PC-9 (cell line): Measurements from ENCODE around the gene ZNF691. TPM values are rescaled to one million over a fixed set of nuclear protein-coding genes. Genes with fewer than 3 reads are reported as not detected.

Source experiments
- BruUV-seq: library from RNA; stranded (reverse); fragments of 400-500 nt; replicated peaks from 2 replicates; lab custom pipeline; 2021; lab: Mats Ljungman, UMichigan
- CTCF ChIA-PET: fragments of 300-600 bp; sonication (Branson Sonifier 250); formaldehyde crosslinking; loops from one replicate; lab custom pipeline; 2022; ENCODE audit warnings: antibody characterized with exemption; lab: Charles Lee
- POLR2A ChIA-PET: fragments of 300-600 bp; sonication (Branson Sonifier 250); formaldehyde crosslinking; loops from one replicate; lab custom pipeline; 2022; ENCODE audit warnings: antibody characterized with exemption; ENCODE audit not compliant: unreplicated experiment; lab: Charles Lee
- DNase-seq, 2 experiments: peaks; one replicate each; pipeline versions ENCODE4 v3.0.0 to v3.0.0-alpha.2; 2015 to 2022; ENCODE audit warnings: mixed read lengths in 1 of 2
- H2AFZ ChIP-seq: fragments of 200-600 bp; sonication (generic); 2 replicates; pipeline ENCODE4 v1.8.1; 2017; ENCODE audit warnings: antibody characterized with exemption
- H3F3A ChIP-seq: fragments of 200-600 bp; sonication (generic); 2 replicates; pipeline ENCODE4 v1.8.1; 2017; ENCODE audit warnings: antibody characterized with exemption, mild to moderate bottlenecking, low read depth; ENCODE audit not compliant: insufficient read depth
- H3K27ac ChIP-seq: fragments of 200-600 bp; sonication (generic); 2 replicates; pipeline ENCODE4 v1.6.1; 2016; ENCODE audit warnings: mixed run types
- H3K27me3 ChIP-seq: fragments of 200-600 bp; sonication (generic); 2 replicates; pipeline ENCODE4 v1.6.1; 2016; ENCODE audit warnings: low read depth, mixed run types; ENCODE audit not compliant: insufficient read depth
- H3K36me3 ChIP-seq: fragments of 200-600 bp; sonication (generic); 2 replicates; pipeline ENCODE4 v1.6.1; 2016; ENCODE audit warnings: low read depth, mixed run types
- H3K4me1 ChIP-seq: fragments of 200-600 bp; sonication (generic); replicated peaks from 2 replicates; pipeline ENCODE4 v1.6.1; 2016; ENCODE audit warnings: mixed run types; ENCODE audit not compliant: insufficient read depth
- H3K4me2 ChIP-seq: fragments of 200-600 bp; sonication (generic); 2 replicates; pipeline ENCODE4 v1.6.1; 2017; ENCODE audit warnings: mixed run types
- H3K4me3 ChIP-seq: fragments of 200-600 bp; sonication (generic); 2 replicates; pipeline ENCODE4 v1.6.1; 2016; ENCODE audit warnings: mixed run types
- H3K79me2 ChIP-seq: fragments of 200-600 bp; sonication (generic); 2 replicates; pipeline ENCODE4 v1.6.1; 2017; ENCODE audit warnings: low read depth, mixed run types
- H3K9me2 ChIP-seq: fragments of 200-600 bp; sonication (generic); 2 replicates; pipeline ENCODE4 v1.8.1; 2017; ENCODE audit warnings: mild to moderate bottlenecking; ENCODE audit not compliant: insufficient read depth
- H3K9me3 ChIP-seq: fragments of 200-600 bp; sonication (generic); 2 replicates; pipeline ENCODE4 v1.8.1; 2016; ENCODE audit warnings: low read depth; ENCODE audit not compliant: insufficient read depth
- H4K20me1 ChIP-seq: fragments of 200-600 bp; sonication (generic); 2 replicates; pipeline ENCODE4 v1.8.1; 2017; ENCODE audit not compliant: insufficient read depth
- CTCF ChIP-seq: fragments of 200-600 bp; sonication (generic); conservative IDR thresholded peaks from 2 replicates; pipeline ENCODE4 v1.6.1; 2017; ENCODE audit warnings: mixed run types, antibody characterized with exemption, mild to moderate bottlenecking, moderate library complexity
- EZH2 ChIP-seq: fragments of 200-600 bp; sonication (generic); IDR thresholded peaks from 2 replicates; pipeline ENCODE4 v1.8.0; 2017; ENCODE audit warnings: antibody characterized with exemption, low read depth
- intact Hi-C: fragments of 100-400 bp; cut with micrococcal nuclease; formaldehyde crosslinking; loops from one replicate; pipeline ENCODE4 v1.10.0; 2022; ENCODE audit not compliant: unreplicated experiment
- total RNA-seq: library from RNA; stranded (reverse); gene quantifications from 2 replicates; pipeline ENCODE4 v1.2.3, GENCODE V29; 2021

Gene ZNF691
- total RNA-seq, 1 experiment from 2014 or later, result 11.4 TPM

- Histone ChIP-seq H3K27ac (no peak overlapping the region), H3K4me3 (no peak overlapping the region), H3K9me2 (no peaks in the 10 kb centered on the region), H3F3A (no peaks in the 10 kb centered on the region), H3K4me2 (no peak overlapping the region), H4K20me1 (no peaks in the 10 kb centered on the region), H3K4me1 (no peaks in the 10 kb centered on the region), H3K27me3 (no peaks in the 10 kb centered on the region), H3K36me3 (no peaks in the 10 kb centered on the region), H3K79me2 (no peaks in the 10 kb centered on the region), H2AFZ (no peak overlapping the region), H3K9me3 (no peaks in the 10 kb centered on the region)
- TF ChIP-seq CTCF (no peak), EZH2 (no peak)
- BruUV-seq, result no TSS peak
- ChIA-PET POLR2A (no interaction called here), CTCF (no interaction called here)
- intact Hi-C loops, result no loop called here
- no peak for DNase-seq
Observed at GRCh38 chr1:42886800-42887199, 40.4 kb downstream of the ZNF691 start.

DNA sequence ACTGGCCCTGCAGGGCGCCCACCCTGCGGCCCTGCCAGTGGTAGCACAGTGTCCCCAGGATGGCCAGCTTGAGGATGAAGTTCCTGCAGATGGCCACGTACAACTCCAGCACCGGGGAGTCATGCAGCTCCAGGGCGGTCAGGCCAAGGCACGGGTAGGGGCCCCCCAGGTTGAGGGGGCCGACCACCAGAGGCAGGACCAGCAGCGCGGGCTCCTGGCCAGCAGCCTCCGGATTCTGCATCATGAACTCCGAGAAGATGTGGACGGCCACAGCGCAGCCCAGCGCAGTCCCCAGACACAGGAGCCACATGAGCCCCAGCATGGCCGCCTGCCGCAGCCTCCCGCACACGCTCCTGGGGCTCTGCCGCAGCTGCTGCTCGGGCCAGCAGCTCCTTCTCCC lies 41.0 kb downstream of the ZNF691 start:
- H3K27me3 ChIP-seq, result no peaks in the 10 kb centered on the region

GRCh38 chr1:42888013-42888633 lies 41.7 kb downstream of the ZNF691 start:
- no peaks in the 10 kb centered on the region for H3K79me2 ChIP-seq
- no TSS peak for BruUV-seq
- no peak for DNase-seq
- H3K4me1 ChIP-seq, result no peaks in the 10 kb centered on the region
- H3K9me3 ChIP-seq, result no peaks in the 10 kb centered on the region
- no peaks in the 10 kb centered on the region for H3K27me3 ChIP-seq
- H3K27ac ChIP-seq, result no peak overlapping the region
- H3K36me3 ChIP-seq, result no peaks in the 10 kb centered on the region
- CTCF ChIA-PET, result no interaction called here
- POLR2A ChIA-PET, result no interaction called here
- H2AFZ ChIP-seq, result no peak overlapping the region
- no peak overlapping the region for H3K4me2 ChIP-seq
- intact Hi-C loops, result no loop called here
- H4K20me1 ChIP-seq, result no peaks in the 10 kb centered on the region
- no peaks in the 10 kb centered on the region for H3F3A ChIP-seq
- H3K4me3 ChIP-seq, result no peak overlapping the region
- no peaks in the 10 kb centered on the region for H3K9me2 ChIP-seq
- no peak for TF ChIP-seq CTCF
- no peak for TF ChIP-seq EZH2

More for the DNA sequence above, 41.0 kb downstream of the ZNF691 start:
- intact Hi-C loops, result no loop called here
- Histone ChIP-seq H3K9me2 (no peaks in the 10 kb centered on the region), H2AFZ (no peak overlapping the region), H3K36me3 (no peaks in the 10 kb centered on the region), H3K4me2 (no peak overlapping the region), H3K4me1 (no peaks in the 10 kb centered on the region), H4K20me1 (no peaks in the 10 kb centered on the region), H3K4me3 (no peak overlapping the region), H3K9me3 (no peaks in the 10 kb centered on the region), H3K79me2 (no peaks in the 10 kb centered on the region), H3F3A (no peaks in the 10 kb centered on the region), H3K27ac (no peak overlapping the region)
- BruUV-seq, result no TSS peak
- no peak for TF ChIP-seq CTCF
- no peak for TF ChIP-seq EZH2
- no peak for DNase-seq
- ChIA-PET CTCF (no interaction called here), POLR2A (no interaction called here)
